DOHH2 (cell line): ENCODE measurements around the gene GNB1L.
"Not testable (repeated sequence)": the region's sequence is repeated elsewhere in the genome, so short reads cannot be mapped to it uniquely, and the experiment has no call there.

Experiments used
- H3F3A ChIP-seq: fragments of 200-600 bp; sonication (generic), shearing (Covaris generic); 2 replicates; pipeline ENCODE4 v1.6.0; 2016; ENCODE audit warnings: antibody characterized with exemption, mild to moderate bottlenecking; ENCODE audit not compliant: control insufficient read depth, insufficient read depth
- H3K27ac ChIP-seq: fragments of 200-600 bp; sonication (generic); 2 replicates; pipeline ENCODE4 v1.5.1; 2014; ENCODE audit warnings: low read depth, mild to moderate bottlenecking, low read length, moderate library complexity
- H3K27me3 ChIP-seq: fragments of 200-600 bp; sonication (generic); 2 replicates; pipeline ENCODE4 v1.6.1; 2014; ENCODE audit warnings: mild to moderate bottlenecking, low read length, mixed read lengths; ENCODE audit not compliant: control insufficient read depth
- H3K36me3 ChIP-seq: fragments of 200-600 bp; sonication (generic); 2 replicates; pipeline ENCODE4 v1.6.1; 2014; ENCODE audit warnings: mild to moderate bottlenecking, low read length, moderate library complexity, mixed read lengths; ENCODE audit not compliant: control insufficient read depth
- H3K4me1 ChIP-seq: fragments of 200-600 bp; sonication (generic); 2 replicates; pipeline ENCODE4 v1.6.1; 2014; ENCODE audit warnings: mild to moderate bottlenecking, low read length, mixed read lengths; ENCODE audit not compliant: control insufficient read depth
- H3K4me2 ChIP-seq: fragments of 200-600 bp; sonication (generic); 2 replicates; pipeline ENCODE4 v1.6.0; 2014; ENCODE audit warnings: mild to moderate bottlenecking, low read length, moderate library complexity
- H3K4me3 ChIP-seq: fragments of 200-600 bp; sonication (generic); 2 replicates; pipeline ENCODE4 v1.5.1; 2014; ENCODE audit warnings: mild to moderate bottlenecking, low read length, mixed read lengths
- H3K79me2 ChIP-seq: fragments of 200-600 bp; sonication (generic); 2 replicates; pipeline ENCODE4 v1.6.1; 2014; ENCODE audit warnings: mild to moderate bottlenecking, low read length, mixed read lengths; ENCODE audit not compliant: control insufficient read depth
- H3K9me2 ChIP-seq: fragments of 200-600 bp; sonication (generic); replicated peaks from 2 replicates; pipeline ENCODE4 v1.6.1; 2014; ENCODE audit warnings: mild to moderate bottlenecking, low read length, mixed read lengths; ENCODE audit not compliant: control insufficient read depth
- H3K9me3 ChIP-seq: fragments of 200-600 bp; sonication (generic); 2 replicates; pipeline ENCODE4 v1.6.1; 2014; ENCODE audit warnings: antibody characterized with exemption, low read length, mixed read lengths; ENCODE audit not compliant: control insufficient read depth, insufficient read depth
- H4K20me1 ChIP-seq: fragments of 200-600 bp; sonication (generic); 2 replicates; pipeline ENCODE4 v1.6.0; 2014; ENCODE audit warnings: low read depth, mild to moderate bottlenecking, antibody characterized with exemption, low read length, moderate library complexity; ENCODE audit not compliant: control insufficient read depth, insufficient read depth
- CTCF ChIP-seq: fragments of 200-600 bp; sonication (generic); IDR thresholded peaks from one replicate; pipeline ENCODE4 v1.5.1; 2014; ENCODE audit warnings: antibody characterized with exemption, mild to moderate bottlenecking, low read depth, low read length; ENCODE audit not compliant: poor library complexity, severe bottlenecking
- EZH2phosphoT487 ChIP-seq: fragments of 200-600 bp; sonication (generic); IDR thresholded peaks from 2 replicates; pipeline ENCODE4 v1.6.1; 2017; ENCODE audit warnings: borderline replicate concordance, mild to moderate bottlenecking, antibody characterized with exemption, low read length, moderate library complexity, mixed read lengths

The GNB1L gene

GRCh38 chr22:19840059-19840458, 14.6 kb downstream of the GNB1L start:
- Histone ChIP-seq H3K27ac (no peak overlapping the region), H4K20me1 (peaks cover 7% of the 10 kb centered on the region), H3K4me3 (no peak overlapping the region), H3F3A (peaks cover 10% of the 10 kb centered on the region; the same call in 1 of the 2 replicates), H3K36me3 (no peaks in the 10 kb centered on the region), H3K4me1 (peaks cover 22% of the 10 kb centered on the region), H3K9me2 (no peaks in the 10 kb centered on the region), H3K4me2 (no peak overlapping the region), H3K27me3 (no peaks in the 10 kb centered on the region), H3K9me3 (no peaks in the 10 kb centered on the region), H3K79me2 (0 out of 2 replicates have a peak, but pooled peaks cover 4% of the 10 kb centered on the region)
- TF ChIP-seq CTCF (no peak), EZH2phosphoT487 (no peak)

GRCh38 chr22:19837915-19838314, 16.8 kb downstream of the GNB1L start:
- no peak for TF ChIP-seq EZH2phosphoT487
- H3K4me1 ChIP-seq = peaks cover 19% of the 10 kb centered on the region
- H3K9me2 ChIP-seq = no peaks in the 10 kb centered on the region
- no peak overlapping the region for H3K27ac ChIP-seq
- 0 out of 2 replicates have a peak, but pooled peaks cover 6% of the 10 kb centered on the region for H3K79me2 ChIP-seq
- H4K20me1 ChIP-seq = peaks cover 7% of the 10 kb centered on the region
- no peaks in the 10 kb centered on the region for H3K27me3 ChIP-seq
- no peaks in the 10 kb centered on the region for H3K9me3 ChIP-seq
- H3F3A ChIP-seq = peaks cover 10% of the 10 kb centered on the region; the same call in 1 of the 2 replicates
- H3K4me3 ChIP-seq = no peak overlapping the region
- H3K4me2 ChIP-seq = no peak overlapping the region
- no peaks in the 10 kb centered on the region for H3K36me3 ChIP-seq

GRCh38 chr22:19836512-19836911, 18.2 kb downstream of the GNB1L start:
- no peaks in the 10 kb centered on the region for H3K9me3 ChIP-seq
- H4K20me1 ChIP-seq = peaks cover 3% of the 10 kb centered on the region
- no peaks in the 10 kb centered on the region for H3K27me3 ChIP-seq
- no peaks in the 10 kb centered on the region for H3K9me2 ChIP-seq
- H3K27ac ChIP-seq = no peak overlapping the region
- H3K4me1 ChIP-seq = peaks cover 14% of the 10 kb centered on the region
- no peak overlapping the region for H3K4me2 ChIP-seq
- H3F3A ChIP-seq = peaks cover 10% of the 10 kb centered on the region; the same call in 1 of the 2 replicates
- peaks cover 12% of the 10 kb centered on the region; the same call in 1 of the 2 replicates for H3K79me2 ChIP-seq
- no peak overlapping the region for H3K4me3 ChIP-seq
- TF ChIP-seq CTCF (no peak), EZH2phosphoT487 (no peak)
- no peaks in the 10 kb centered on the region for H3K36me3 ChIP-seq

GRCh38 chr22:19834599-19834998, 20.1 kb downstream of the GNB1L start:
- no peak for TF ChIP-seq EZH2phosphoT487
- no peak for TF ChIP-seq CTCF
- Histone ChIP-seq H3K4me3 (no peak overlapping the region), H4K20me1 (peaks cover 3% of the 10 kb centered on the region), H3K9me2 (no peaks in the 10 kb centered on the region), H3K4me2 (no peak overlapping the region), H3K27ac (no peak overlapping the region), H3K79me2 (peaks cover 12% of the 10 kb centered on the region), H3F3A (peaks cover 10% of the 10 kb centered on the region; the same call in 1 of the 2 replicates), H3K4me1 (peaks cover 12% of the 10 kb centered on the region), H3K9me3 (no peaks in the 10 kb centered on the region), H3K27me3 (no peaks in the 10 kb centered on the region), H3K36me3 (no peaks in the 10 kb centered on the region)

- not testable (repeated sequence) for H3K36me3 ChIP-seq, H3K4me2 ChIP-seq, H3K9me3 ChIP-seq, H3K9me2 ChIP-seq, H4K20me1 ChIP-seq, H3K27me3 ChIP-seq, H3K27ac ChIP-seq, H3K4me3 ChIP-seq
- H3K4me1 ChIP-seq = peaks cover 12% of the 10 kb centered on the region
- H3K79me2 ChIP-seq = peaks cover 12% of the 10 kb centered on the region
- peaks cover 10% of the 10 kb centered on the region; the same call in 1 of the 2 replicates for H3F3A ChIP-seq
These were observed 21.3 kb downstream of the GNB1L start for GRCh38 chr22:19833327-19833726.
